ENCODE measurements around the gene CFAP221. TPM values are rescaled to one million over a fixed set of nuclear protein-coding genes. Genes with fewer than 3 reads are reported as not detected.

CFAP221 gene
- total and polyA plus RNA-seq, 2 donors (not counting 3 experiments of a cell fraction or from before 2014, with no cell fraction given), result 0.06 TPM; not detected in 1

DNA sequence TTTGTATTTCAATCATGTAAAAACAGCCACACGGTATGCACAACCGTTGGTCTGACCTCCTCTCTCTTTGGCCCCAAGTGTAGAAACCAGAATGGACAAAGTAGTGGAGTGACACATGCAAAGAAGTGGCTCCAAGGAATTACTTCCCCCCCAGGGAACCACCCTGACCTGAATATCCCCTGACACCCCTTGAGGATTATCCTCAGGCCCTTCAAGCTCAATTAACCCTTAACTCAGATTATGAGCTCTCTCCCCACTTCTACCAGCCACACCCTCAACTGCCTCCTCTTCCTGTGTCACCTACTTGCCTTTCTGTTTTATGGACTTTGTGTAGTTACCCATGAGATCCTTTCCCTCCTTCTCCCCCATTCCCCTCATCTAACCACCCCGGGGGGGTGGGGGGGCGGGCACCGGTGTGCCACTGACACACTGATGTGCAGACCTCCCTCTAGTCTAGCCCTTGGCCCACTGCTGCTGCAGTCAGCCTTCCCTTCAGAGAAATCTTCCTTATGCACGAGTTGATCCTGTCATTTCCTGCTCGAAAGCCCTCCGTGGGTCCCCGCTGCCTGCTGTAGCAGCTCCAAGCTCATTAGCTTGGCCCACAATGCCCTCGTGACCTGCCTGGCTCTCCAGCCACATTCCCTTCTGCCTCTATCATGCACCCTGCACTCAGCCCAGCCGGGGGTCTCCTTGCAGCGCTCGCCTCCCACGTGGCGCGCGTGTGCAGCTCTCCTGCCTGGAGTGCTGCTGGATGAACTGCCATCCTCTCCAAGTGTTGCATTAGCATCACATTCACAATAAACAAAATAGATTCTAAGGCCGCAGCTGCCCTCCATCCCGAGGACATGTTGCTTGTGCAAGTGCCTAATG lies 94.7 kb downstream of the CFAP221 start:
- dilution Hi-C loops (cut with MboI; ENCODE audit: extremely low pct_ligation_motif_present, low sequenced_read_pairs), result no loop called here
- no peaks in the 10 kb centered on the region for H3K36me3 ChIP-seq (ENCODE audit: control insufficient read depth in 2 of 2, extremely low read depth in 1 of 2, insufficient read depth in 2 of 2, low read length in 2 of 2)
- no peak overlapping the region for H3K4me2 ChIP-seq (ENCODE audit: insufficient read depth, low read length)
- POLR2A ChIA-PET, result no interaction called here
- no peaks in the 10 kb centered on the region for H3K9me1 ChIP-seq (replicated peaks; ENCODE audit: control insufficient read depth, extremely low read depth, insufficient read depth, low read length)
- H3K27me3 ChIP-seq (ENCODE audit: control insufficient read depth in 2 of 2, insufficient read depth in 2 of 2, low read length in 2 of 2), result peaks cover 2 to 5% of the 10 kb centered on the region in 2 experiments
- DNase-seq (ENCODE audit: low read depth, low spot score), result no peak
- no peaks in the 10 kb centered on the region for H4K20me1 ChIP-seq (replicated peaks; ENCODE audit: control insufficient read depth, extremely low read depth, insufficient read depth, low read length)
- intact Hi-C loops (cut with micrococcal nuclease), result no loop called here
- no peak overlapping the region for H3K4me3 ChIP-seq (replicated peaks in 1 of 3; ENCODE audit: insufficient read depth in 1 of 3, low read depth in 1 of 3, low read length in 3 of 3)
- CTCF ChIA-PET, result interaction anchor here (1.1 to 1.4 kb wide), 2 partner anchors 13 to 22 kb away, joined by 3 read pairs; no protein-coding TSS in a partner anchor
- no peaks in the 10 kb centered on the region for H3K9me3 ChIP-seq (replicated peaks; ENCODE audit: control insufficient read depth, insufficient read depth, low read length)
- TF ChIP-seq JUN (IDR thresholded peaks at IDR 0.05; ENCODE audit: borderline replicate concordance, insufficient read depth, insufficient read length, low read depth), result no peak
- TF ChIP-seq GATA2 (IDR thresholded peaks at IDR 0.05; ENCODE audit: insufficient read depth, insufficient read length, low read depth, low read length), result no peak
- no peak for TF ChIP-seq FOS (IDR thresholded peaks at IDR 0.05; ENCODE audit: borderline replicate concordance, insufficient read depth, low read length)
- TF ChIP-seq EZH2 (IDR thresholded peaks at IDR 0.05; ENCODE audit: borderline replicate concordance, low read depth, low read length, severe bottlenecking), result no peak
- TF ChIP-seq, protein P1, sequence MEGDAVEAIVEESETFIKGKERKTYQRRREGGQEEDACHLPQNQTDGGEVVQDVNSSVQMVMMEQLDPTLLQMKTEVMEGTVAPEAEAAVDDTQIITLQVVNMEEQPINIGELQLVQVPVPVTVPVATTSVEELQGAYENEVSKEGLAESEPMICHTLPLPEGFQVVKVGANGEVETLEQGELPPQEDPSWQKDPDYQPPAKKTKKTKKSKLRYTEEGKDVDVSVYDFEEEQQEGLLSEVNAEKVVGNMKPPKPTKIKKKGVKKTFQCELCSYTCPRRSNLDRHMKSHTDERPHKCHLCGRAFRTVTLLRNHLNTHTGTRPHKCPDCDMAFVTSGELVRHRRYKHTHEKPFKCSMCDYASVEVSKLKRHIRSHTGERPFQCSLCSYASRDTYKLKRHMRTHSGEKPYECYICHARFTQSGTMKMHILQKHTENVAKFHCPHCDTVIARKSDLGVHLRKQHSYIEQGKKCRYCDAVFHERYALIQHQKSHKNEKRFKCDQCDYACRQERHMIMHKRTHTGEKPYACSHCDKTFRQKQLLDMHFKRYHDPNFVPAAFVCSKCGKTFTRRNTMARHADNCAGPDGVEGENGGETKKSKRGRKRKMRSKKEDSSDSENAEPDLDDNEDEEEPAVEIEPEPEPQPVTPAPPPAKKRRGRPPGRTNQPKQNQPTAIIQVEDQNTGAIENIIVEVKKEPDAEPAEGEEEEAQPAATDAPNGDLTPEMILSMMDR (IDR thresholded peaks at IDR 0.05; ENCODE audit: extremely low read depth in 1 of 2, insufficient read depth in 1 of 2, low read depth in 1 of 2, low read length in 2 of 2), result no peak
- TF ChIP-seq, protein P2, sequence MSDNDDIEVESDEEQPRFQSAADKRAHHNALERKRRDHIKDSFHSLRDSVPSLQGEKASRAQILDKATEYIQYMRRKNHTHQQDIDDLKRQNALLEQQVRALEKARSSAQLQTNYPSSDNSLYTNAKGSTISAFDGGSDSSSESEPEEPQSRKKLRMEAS (IDR thresholded peaks at IDR 0.05; ENCODE audit: insufficient read depth, insufficient read length), result no peak
- TF ChIP-seq MYC (IDR thresholded peaks at IDR 0.05; ENCODE audit: low read depth, low read length), result no peak
- no peak for TF ChIP-seq POLR2A (IDR thresholded peaks at IDR 0.05; ENCODE audit: low read depth, low read length)
- TF ChIP-seq POLR2AphosphoS5 (IDR thresholded peaks at IDR 0.05; ENCODE audit: insufficient read depth, low read depth, low read length), result no peak
- H3K9ac ChIP-seq (replicated peaks; ENCODE audit: extremely low read depth, insufficient read depth, low read length), result no peak overlapping the region
- BruUV-seq (replicated peaks), result no TSS peak
- no peaks in the 10 kb centered on the region for H3K79me2 ChIP-seq (ENCODE audit: control insufficient read depth, insufficient read depth, low read length)
- H3K27ac ChIP-seq (ENCODE audit: insufficient read depth, low read depth, low read length), result no peak overlapping the region
- H2AFZ ChIP-seq (ENCODE audit: low read depth, low read length), result no peak overlapping the region
- FAIRE-seq, result no peak
- H3K4me1 ChIP-seq (ENCODE audit: control insufficient read depth, extremely low read depth, insufficient read depth, low read length), result peaks cover 2% of the 10 kb centered on the region

Measured in endothelial cell of umbilical vein (primary cell).